ENCODE data around the gene CECR2. TPM values are rescaled to one million over a fixed set of nuclear protein-coding genes. Genes with fewer than 3 reads are reported as not detected.

The CECR2 gene
- total RNA-seq, 2 donors from 2014 or later, result 2.6 to 3.4 TPM

GRCh38 chr22:17388235-17388634, 19.0 kb downstream of the CECR2 start:
- WGBS, 2 donors, result 84 to 85% methylated on average over 10 of the region's 10 CpGs
- no peaks in the 10 kb centered on the region for H3K4me1 ChIP-seq
- H3K4me3 ChIP-seq, result no peak overlapping the region
- H3K36me3 ChIP-seq (replicated peaks in 1 of 2; ENCODE audit: insufficient read depth in 1 of 2, low read depth in 2 of 2), result no peaks in the 10 kb centered on the region
- H3K27ac ChIP-seq, result no peak overlapping the region
- TF ChIP-seq CTCF (IDR thresholded peaks at IDR 0.05) (no peak), POLR2A (IDR thresholded peaks at IDR 0.05) (no peak)
- intact Hi-C loops (cut with DNase I), result no loop called here
- peaks cover 0 to 8% (median 0%) of the 10 kb centered on the region in 3 donors for H3K9me3 ChIP-seq
- no peak for DNase-seq
- H3K27me3 ChIP-seq, result no peaks in the 10 kb centered on the region
- ATAC-seq, result no peak

GRCh38 chr22:17390087-17390486, 20.8 kb downstream of the CECR2 start:
- Histone ChIP-seq H3K9me3 (no peaks in the 10 kb centered on the region), H3K4me3 (no peak overlapping the region), H3K4me1 (no peaks in the 10 kb centered on the region), H3K27me3 (no peaks in the 10 kb centered on the region), H3K36me3 (replicated peaks in 1 of 2; ENCODE audit: insufficient read depth in 1 of 2, low read depth in 2 of 2) (no peaks in the 10 kb centered on the region), H3K27ac (no peak overlapping the region)
- intact Hi-C loops (cut with DNase I), result no loop called here
- no peak for ATAC-seq
- 52 to 70% methylated on average over 5 of the region's 5 CpGs for WGBS, 2 donors
- TF ChIP-seq CTCF (IDR thresholded peaks at IDR 0.05), result no peak
- no peak for TF ChIP-seq POLR2A (IDR thresholded peaks at IDR 0.05)
- no peak for DNase-seq

GRCh38 chr22:17396516-17396915, 27.3 kb downstream of the CECR2 start:
- no peaks in the 10 kb centered on the region for H3K4me1 ChIP-seq
- intact Hi-C loops (cut with DNase I), result no loop called here
- no peak for DNase-seq
- no peak for TF ChIP-seq CTCF (IDR thresholded peaks at IDR 0.05)
- no peak for TF ChIP-seq POLR2A (IDR thresholded peaks at IDR 0.05)
- 72 to 82% methylated on average over 3 of the region's 3 CpGs for WGBS, 2 donors
- no peak overlapping the region for H3K4me3 ChIP-seq
- no peak overlapping the region for H3K27ac ChIP-seq
- no peaks in the 10 kb centered on the region for H3K27me3 ChIP-seq
- H3K9me3 ChIP-seq, result no peaks in the 10 kb centered on the region
- no peak for ATAC-seq
- no peaks in the 10 kb centered on the region for H3K36me3 ChIP-seq (replicated peaks in 1 of 2; ENCODE audit: insufficient read depth in 1 of 2, low read depth in 2 of 2)

GRCh38 chr22:17397756-17398547, 28.7 kb downstream of the CECR2 start:
- H3K36me3 ChIP-seq (replicated peaks in 1 of 2; ENCODE audit: insufficient read depth in 1 of 2, low read depth in 2 of 2), result no peaks in the 10 kb centered on the region
- peaks cover under 1% of the 10 kb centered on the region for H3K4me1 ChIP-seq
- intact Hi-C loops (cut with DNase I), result no loop called here
- H3K27me3 ChIP-seq, result no peaks in the 10 kb centered on the region
- no peaks in the 10 kb centered on the region for H3K9me3 ChIP-seq
- ATAC-seq (no peak), DNase-seq (no peak)
- no peak overlapping the region for H3K4me3 ChIP-seq
- WGBS, 2 donors, result 87 to 90% methylated on average over 11 of the region's 11 CpGs
- no peak for TF ChIP-seq POLR2A (IDR thresholded peaks at IDR 0.05)
- no peak for TF ChIP-seq CTCF (IDR thresholded peaks at IDR 0.05)
- no peak overlapping the region for H3K27ac ChIP-seq

GRCh38 chr22:17400305-17400704, 31.0 kb downstream of the CECR2 start:
- TF ChIP-seq CTCF (IDR thresholded peaks at IDR 0.05) (no peak), POLR2A (IDR thresholded peaks at IDR 0.05) (no peak)
- intact Hi-C loops (cut with DNase I), result no loop called here

More at GRCh38 chr22:17400305-17400704, 31.0 kb downstream of the CECR2 start:
- ATAC-seq, result no peak
- 81 to 85% methylated on average over 3 of the region's 3 CpGs for WGBS, 2 donors
- Histone ChIP-seq H3K9me3 (no peaks in the 10 kb centered on the region), H3K4me3 (no peak overlapping the region), H3K27ac (no peak overlapping the region), H3K36me3 (replicated peaks in 1 of 2; ENCODE audit: insufficient read depth in 1 of 2, low read depth in 2 of 2) (no peaks in the 10 kb centered on the region), H3K27me3 (no peaks in the 10 kb centered on the region), H3K4me1 (peaks cover 3% of the 10 kb centered on the region)
- DNase-seq, result no peak
